K562 (cell line): ENCODE measurements around the gene ZDHHC12. TPM values are rescaled to one million over a fixed set of nuclear protein-coding genes. Genes with fewer than 3 reads are reported as not detected.

Experiments
- ATAC-seq: fragments of 200-7000 bp; cut with Tn5 transposase; 3 replicates; pipeline ENCODE4 v1.9.1; 2020; ENCODE audit warnings: moderate library complexity
- BruUV-seq: library from RNA; stranded (reverse); fragments of 400-500 nt; replicated peaks from 2 replicates; lab custom pipeline; 2021; lab: Mats Ljungman, UMichigan
- CTCF ChIA-PET: fragments of 300-600 bp; formaldehyde crosslinking; extraction: SDS; loops from one replicate; lab custom pipeline; 2021; ENCODE audit warnings: low intra/inter-chr PET ratio; lab: Yijun Ruan, JAX
- POLR2A ChIA-PET: fragments of 300-600, 350-650 bp; sonication (Branson Sonifier 250); formaldehyde crosslinking; extraction: SDS; loops from one replicate; lab custom pipeline; 2021; ENCODE audit warnings: antibody characterized with exemption, inconsistent platforms; lab: Yijun Ruan, JAX
- DNase-seq, 4 experiments: peaks; one replicate each; pipeline versions ENCODE4 v3.0.0 to v3.0.0-alpha.2; 2011 to 2018; ENCODE audit warnings: low spot score in 3 of 4, mixed read lengths in 3 of 4; ENCODE audit errors: extremely low read depth in 1 of 4
- FAIRE-seq: peaks from 2 replicates; lab custom pipeline; 2011; peaks lifted over from hg19 to GRCh38; lab: Jason Lieb, UNC
- H2AFZ ChIP-seq: 2 replicates; pipeline ENCODE4 v1.6.0; 2011; ENCODE audit warnings: low read depth, low read length, control low read depth, inconsistent platforms
- H3K27ac ChIP-seq: fragments of 200-600 bp; 3 replicates; pipeline ENCODE4 v1.8.0; 2011; ENCODE audit warnings: low read depth, mild to moderate bottlenecking, control low read depth, inconsistent platforms, low read length, moderate library complexity, mixed read lengths; ENCODE audit errors: extremely low read depth
- H3K27me3 ChIP-seq, 2 experiments: fragments of 300-600 bp in 1 of 2; 2 replicates in 1 of 2; 3 replicates in 1 of 2; pipeline versions ENCODE4 v1.6.0 to v1.8.0; 2011; ENCODE audit warnings: inconsistent platforms in 2 of 2, low read length in 2 of 2, mild to moderate bottlenecking in 1 of 2, mixed read lengths in 1 of 2, moderate library complexity in 1 of 2; ENCODE audit not compliant: control insufficient read depth in 2 of 2, insufficient read depth in 2 of 2
- H3K36me3 ChIP-seq: fragments of 300-600 bp; 3 replicates; pipeline ENCODE4 v1.8.0; 2011; ENCODE audit warnings: mild to moderate bottlenecking, low read length, inconsistent platforms; ENCODE audit not compliant: control insufficient read depth, insufficient read depth
- H3K4me1 ChIP-seq, 2 experiments: fragments of 200-600 bp in 1 of 2; replicated peaks in 1 of 2; 2 replicates in 1 of 2; 3 replicates in 1 of 2; pipeline versions ENCODE4 v1.5.1 to v1.8.0; 2011; ENCODE audit warnings: inconsistent platforms in 2 of 2, low read length in 2 of 2, mild to moderate bottlenecking in 1 of 2, mixed read lengths in 1 of 2, moderate library complexity in 1 of 2; ENCODE audit not compliant: control insufficient read depth in 2 of 2, insufficient read depth in 2 of 2
- H3K4me2 ChIP-seq: 2 replicates; pipeline ENCODE4 v1.6.1; 2011; ENCODE audit warnings: low read length, control low read depth, inconsistent platforms, mixed read lengths; ENCODE audit not compliant: insufficient read depth
- H3K4me3 ChIP-seq: fragments of 200-600 bp; sonication (generic), shearing (Covaris generic); 2 replicates; pipeline ENCODE4 v1.5.1; 2016; ENCODE audit warnings: control low read depth, inconsistent platforms
- H3K79me2 ChIP-seq: fragments of 200-600 bp; 3 replicates; pipeline ENCODE4 v1.8.0; 2011; ENCODE audit warnings: low read length, inconsistent platforms; ENCODE audit not compliant: control insufficient read depth, insufficient read depth
- H3K9ac ChIP-seq, 2 experiments: 2 replicates each; pipeline versions ENCODE4 v1.6.0 to v1.6.1; 2011; ENCODE audit warnings: low read depth in 2 of 2, low read length in 2 of 2, control low read depth in 1 of 2, inconsistent platforms in 1 of 2, mild to moderate bottlenecking in 1 of 2, mixed read lengths in 1 of 2; ENCODE audit not compliant: insufficient read depth in 1 of 2
- H3K9me1 ChIP-seq: one replicate; pipeline ENCODE4 v1.6.0; 2011; ENCODE audit warnings: inconsistent platforms, mild to moderate bottlenecking, low read length, moderate library complexity; ENCODE audit not compliant: control insufficient read depth, insufficient read depth
- H3K9me3 ChIP-seq: replicated peaks from 2 replicates; pipeline ENCODE4 v1.5.1; 2011; ENCODE audit warnings: low read depth, low read length, inconsistent platforms; ENCODE audit not compliant: control insufficient read depth, insufficient read depth
- H4K20me1 ChIP-seq: replicated peaks from 2 replicates; pipeline ENCODE4 v1.6.1; 2011; ENCODE audit warnings: low read length, inconsistent platforms, mixed read lengths; ENCODE audit not compliant: control insufficient read depth, insufficient read depth
- ARID2 ChIP-seq: fragments of 450-650 bp; IDR thresholded peaks from 2 replicates; pipeline ENCODE4 v1.6.1; 2017; ENCODE audit warnings: antibody characterized with exemption, mild to moderate bottlenecking
- ELF2 ChIP-seq: fragments of 250-450 bp; sonication (Bioruptor Pico); IDR thresholded peaks from 2 replicates; pipeline ENCODE4 v1.5.0; 2021; ENCODE audit warnings: mild to moderate bottlenecking
- HBP1 ChIP-seq: fragments of 450-650 bp; formaldehyde crosslinking; IDR thresholded peaks from 2 replicates; pipeline ENCODE4 v1.4.0; 2022; ENCODE audit warnings: missing genetic modification characterization
- HIVEP1 ChIP-seq: fragments of 250-450 bp; sonication (Bioruptor Pico); IDR thresholded peaks from 2 replicates; pipeline ENCODE4 v1.4.0; 2020; ENCODE audit warnings: mild to moderate bottlenecking
- HMGN3 ChIP-seq: IDR thresholded peaks from 2 replicates; pipeline ENCODE4 v1.6.1; 2011; ENCODE audit warnings: borderline replicate concordance, low read depth, mild to moderate bottlenecking, mixed read lengths, low read length; ENCODE audit not compliant: insufficient read length; ENCODE audit errors: extremely low read depth
- MYBL2 ChIP-seq, 2 experiments: fragments of 450-650 bp in 1 of 2; sonication (generic) in 1 of 2; formaldehyde crosslinking in 1 of 2; IDR thresholded peaks; 2 replicates each; pipeline versions ENCODE4 v1.6.1 to v1.8.1; 2017 to 2022; ENCODE audit warnings: borderline replicate concordance in 1 of 2, inconsistent platforms in 1 of 2, low read depth in 1 of 2, mild to moderate bottlenecking in 1 of 2, missing genetic modification reagents in 1 of 2, moderate library complexity in 1 of 2
- NCOA4 ChIP-seq: fragments of 450-650 bp; IDR thresholded peaks from 2 replicates; pipeline ENCODE4 v1.6.1; 2018; ENCODE audit warnings: mild to moderate bottlenecking; ENCODE audit not compliant: partially characterized antibody
- NFXL1 ChIP-seq: fragments of 450-650 bp; formaldehyde crosslinking; IDR thresholded peaks from 2 replicates; pipeline ENCODE4 v1.4.0; 2021; ENCODE audit warnings: mild to moderate bottlenecking
- PHF8 ChIP-seq: fragments of 200-600 bp; sonication (generic); IDR thresholded peaks from 2 replicates; pipeline ENCODE4 v1.6.1; 2012; ENCODE audit warnings: mixed run types, mild to moderate bottlenecking, inconsistent platforms, low read length, moderate library complexity, borderline replicate concordance
- PML ChIP-seq: IDR thresholded peaks from 2 replicates; pipeline ENCODE4 v1.6.1; 2012; ENCODE audit warnings: low read length, inconsistent platforms
- POLR2AphosphoS2 ChIP-seq: IDR thresholded peaks from 2 replicates; pipeline ENCODE4 v1.6.1; 2012; ENCODE audit warnings: low read length, improper control_type of control experiment
- POU5F1 ChIP-seq: fragments of 150-350 bp; IDR thresholded peaks from 2 replicates; pipeline ENCODE4 v1.6.1; 2014; ENCODE audit warnings: borderline replicate concordance, low read length, low read depth, mild to moderate bottlenecking; ENCODE audit not compliant: partially characterized antibody
- RFX1 ChIP-seq: fragments of 450-650 bp; IDR thresholded peaks from 2 replicates; pipeline ENCODE4 v1.6.1; 2016; ENCODE audit warnings: mild to moderate bottlenecking, moderate library complexity
- RHOXF2B ChIP-seq: fragments of 250-450 bp; sonication (Bioruptor Pico); conservative IDR thresholded peaks from 2 replicates; pipeline ENCODE4 v1.5.1; 2021
- RNF2 ChIP-seq: sonication (generic); IDR thresholded peaks from 2 replicates; pipeline ENCODE4 v1.6.1; 2016
- SP2 ChIP-seq: IDR thresholded peaks from 2 replicates; pipeline ENCODE4 v1.6.1; 2011; ENCODE audit warnings: mild to moderate bottlenecking, low read depth, low read length, moderate library complexity; ENCODE audit not compliant: poor library complexity, severe bottlenecking; ENCODE audit errors: extremely low read depth
- YBX1 ChIP-seq: fragments of 450-650 bp; IDR thresholded peaks from 2 replicates; pipeline ENCODE4 v1.7.1; 2016; ENCODE audit warnings: mild to moderate bottlenecking
- ZNF561 ChIP-seq: fragments of 450-650 bp; formaldehyde crosslinking; conservative IDR thresholded peaks from 2 replicates; pipeline ENCODE4 v1.4.0; 2020; ENCODE audit warnings: mild to moderate bottlenecking, moderate library complexity
- ZNF644 ChIP-seq: fragments of 200-800 bp; sonication (Bioruptor generic); IDR thresholded peaks from 2 replicates; pipeline ENCODE4 v1.6.1; 2016; ENCODE audit warnings: low read depth, missing genetic modification characterization, missing compliant biosample characterization
- ZNF76 ChIP-seq: fragments of 250-450 bp; sonication (Bioruptor Pico); IDR thresholded peaks from 2 replicates; pipeline ENCODE4 v1.4.0; 2020; ENCODE audit warnings: mild to moderate bottlenecking, moderate library complexity, borderline replicate concordance
- WGBS: fragments of 100-300 bp; shearing (Covaris generic); methylation state at CpG from one replicate; pipeline ENCODE4 v1.1.6; 2016; ENCODE audit warnings: low coverage, mixed read lengths; ENCODE audit not compliant: insufficient coverage; ENCODE audit errors: missing lambda C conversion rate; 5-methylcytosine and 5-hydroxymethylcytosine counted together
- in situ Hi-C: fragments of 300-500 bp; cut with MboI; formaldehyde crosslinking; loops from 4 replicates; pipeline ENCODE4 v1.15.0; 2018; ENCODE audit warnings: inconsistent platforms, mixed read lengths
- intact Hi-C: fragments of 100-400 bp; cut with micrococcal nuclease; formaldehyde crosslinking; loops from 2 replicates; pipeline ENCODE4 v1.14.2; 2022
- polyA plus RNA-seq, 8 experiments: library from polyadenylated mRNA; depleted of rRNA in 4 of 8; stranded (reverse) in 5 of 8; unstranded in 3 of 8; fragments of >200 nt; fragmentation: Nextera tagmentation in 2 of 8; fragmentation: Illumina TruSeq in 1 of 8; extraction: Ambion mirVana in 2 of 8; extraction: Trizol in 1 of 8; gene quantifications; 2 replicates each; pipeline versions ENCODE4 v1.2.1 to v1.2.3, GENCODE V29; 2011 to 2014; ENCODE audit warnings: inconsistent platforms in 1 of 8, missing spikeins in 1 of 8
- total RNA-seq, 7 experiments: library from RNA; depleted of rRNA in 6 of 7; stranded (reverse); fragments of >200 nt in 6 of 7; fragmentation: Illumina TruSeq in 2 of 7; extraction: Trizol in 2 of 7; gene quantifications; 2 replicates each; pipeline versions ENCODE4 v1.2.1 to v1.2.3, GENCODE V29; 2011 to 2021; ENCODE audit warnings: low replicate concordance in 1 of 7

ZDHHC12 gene
- total and polyA plus RNA-seq, 9 of the 15 experiments (the other 6 are each of a cell fraction or from before 2014, with no cell fraction given): 0.21 to 38.0 (median 13.8) TPM

- TF ChIP-seq PML: 0 out of 2 replicates have a peak, but pooled peaks have one; percentile 17
- 0 out of 2 replicates have a peak, but pooled peaks have one; percentile 19 for TF ChIP-seq POLR2AphosphoS2
These were observed 33.3 kb downstream of the ZDHHC12 start (continued) for GRCh38 chr9:128690684-128691034.

- under 1% methylated on average over 63 of the region's 83 CpGs for WGBS
- H4K20me1 ChIP-seq: peaks cover 14% of the 10 kb centered on the region
- H2AFZ ChIP-seq: peak overlapping the region; percentile 20; the same call in 1 of the 2 replicates
- no peaks in the 10 kb centered on the region for H3K9me1 ChIP-seq
- H3K36me3 ChIP-seq: peaks cover 47% of the 10 kb centered on the region
- peaks cover 19 to 27% of the 10 kb centered on the region in 2 experiments for H3K4me1 ChIP-seq
- intact Hi-C loops: loop anchor here (1.0 to 10.0 kb wide), 4 partner anchors 34 to 985 kb away; partner anchors contain the start of genes CIZ1, DYNC2I2, GOLGA2 and SWI5
- in situ Hi-C loops: loop anchor here (10.0 kb wide), 3 partner anchors 445 to 1095 kb away; no protein-coding TSS in a partner anchor
- ATAC-seq (peak; percentile 2; the same call in 1 of the 3 replicates), DNase-seq (peak; percentile 85 to 93 (median 90)), FAIRE-seq (no peak)
- no peaks in the 10 kb centered on the region for H3K27me3 ChIP-seq
- no peaks in the 10 kb centered on the region for H3K9me3 ChIP-seq
- peak overlapping the region; percentile 92 to 94 for H3K9ac ChIP-seq
- peak overlapping the region; percentile 88 for H3K27ac ChIP-seq
- peaks cover 58% of the 10 kb centered on the region for H3K79me2 ChIP-seq
- H3K4me3 ChIP-seq: peak overlapping the region; percentile 71
- no TSS peak for BruUV-seq
- peak overlapping the region; percentile 98 for H3K4me2 ChIP-seq
- ChIA-PET CTCF (no interaction called here), POLR2A (interaction anchor here (0.6 to 2.6 kb wide), 6 partner anchors 7 to 1856 kb away, joined by 3 to 10 read pairs (median 4); no protein-coding TSS in a partner anchor)
- TF ChIP-seq RFX1 (no peak), ELF2 (CRISPR knock-in tag) (no peak), ZNF76 (CRISPR knock-in tag) (no peak), HBP1 (CRISPR knock-in tag) (no peak), ZNF561 (CRISPR knock-in tag) (no peak), MYBL2 (IDR thresholded peaks at IDR 0.05; ENCODE audit: low read depth) (no peak), MYBL2 (CRISPR knock-in tag; IDR thresholded peaks at IDR 0.05; ENCODE audit: borderline replicate concordance) (no peak), NFXL1 (CRISPR knock-in tag) (no peak), POU5F1 (no peak), SP2 (no peak), PHF8 (peak; percentile 23; the same call in 1 of the 2 replicates), YBX1 (no peak), HIVEP1 (CRISPR knock-in tag) (no peak), ZNF644 (tag) (no peak), RNF2 (no peak), NCOA4 (no peak), RHOXF2B (CRISPR knock-in tag) (no peak), HMGN3 (no peak), ARID2 (no peak)
These were observed 33.9 kb downstream of the ZDHHC12 start for GRCh38 chr9:128689820-128690683.
